Astrocyte of the spinal cord (primary cell): ENCODE results near the gene PEG3.

Experiments used
- DNase-seq: peaks from one replicate; pipeline ENCODE4 v3.0.0; 2011; ENCODE audit warnings: low read depth, low spot score
- H3K4me3 ChIP-seq: 2 replicates; pipeline ENCODE4 v1.5.1; 2011; ENCODE audit warnings: low read depth, mild to moderate bottlenecking, low read length, moderate library complexity
- CTCF ChIP-seq: IDR thresholded peaks from 2 replicates; pipeline ENCODE4 v1.5.1; 2012; ENCODE audit warnings: low read depth, mild to moderate bottlenecking, low read length, inconsistent platforms
- in situ Hi-C: cut with HindIII; loops from 2 replicates; pipeline ENCODE4 v1.10.0; 2017; ENCODE audit warnings: low sequenced_read_pairs

Gene PEG3

GRCh38 chr19:56813531-56813930, 27.0 kb downstream of the PEG3 start:
- in situ Hi-C loops = no loop called here

GRCh38 chr19:56811480-56811879, 29.0 kb downstream of the PEG3 start:
- in situ Hi-C loops = no loop called here
- TF ChIP-seq CTCF = no peak
- DNase-seq = no peak
- no peak overlapping the region for H3K4me3 ChIP-seq

More at GRCh38 chr19:56813531-56813930, 27.0 kb downstream of the PEG3 start:
- no peak overlapping the region for H3K4me3 ChIP-seq
- no peak for TF ChIP-seq CTCF
- no peak for DNase-seq

DNA sequence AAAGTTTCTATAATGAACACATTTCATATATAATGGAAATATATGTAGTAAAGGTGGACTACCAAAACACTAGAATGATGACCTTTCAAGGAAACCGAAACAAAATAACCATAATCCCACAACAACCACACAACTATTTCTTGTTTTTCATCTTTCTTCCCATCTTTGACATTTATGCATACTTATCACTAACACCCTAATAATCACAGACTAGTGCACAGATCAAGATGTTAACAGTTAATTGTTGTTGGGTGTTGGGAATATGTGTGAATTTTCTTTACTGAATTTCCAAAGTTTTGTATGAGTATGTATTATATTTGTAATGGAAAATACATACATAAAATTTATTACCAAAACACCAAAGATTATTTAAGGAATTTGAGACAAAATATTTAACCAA, 30.3 kb downstream of the PEG3 start:
- in situ Hi-C loops = no loop called here
- no peak overlapping the region for H3K4me3 ChIP-seq
- no peak for TF ChIP-seq CTCF
- DNase-seq = no peak

DNA sequence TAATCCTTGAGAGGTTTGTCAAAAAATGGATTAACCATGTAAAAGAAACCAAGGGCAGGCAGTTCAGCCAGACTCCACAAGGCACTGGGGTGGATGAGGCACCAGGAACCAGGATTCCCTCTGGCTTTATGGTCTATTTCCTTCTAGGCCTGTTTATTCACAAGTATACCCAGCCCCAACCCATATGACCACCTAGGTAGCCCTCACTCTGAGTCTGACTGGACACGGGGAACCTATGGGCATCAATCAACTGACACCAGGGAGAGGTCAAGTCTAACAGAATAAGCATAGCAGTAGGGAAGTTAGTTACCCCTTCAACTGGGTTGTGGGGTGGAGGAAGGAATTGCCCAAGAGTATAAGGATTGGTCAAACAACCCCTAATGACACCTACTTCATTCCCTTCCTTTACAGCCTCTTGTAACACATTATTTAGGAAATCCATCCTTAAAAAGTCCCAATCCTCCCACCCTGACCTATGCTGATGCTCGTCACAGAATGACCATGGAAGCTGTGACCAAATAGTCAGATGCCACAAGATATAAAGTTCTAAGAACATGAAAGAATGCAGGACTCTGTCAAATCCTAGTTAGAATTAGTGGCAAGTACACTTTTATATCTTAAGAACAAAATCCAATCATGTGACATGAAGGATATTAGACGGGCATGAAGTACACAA, 31.7 kb downstream of the PEG3 start:
- TF ChIP-seq CTCF = no peak
- no peak for DNase-seq
- in situ Hi-C loops = no loop called here
- H3K4me3 ChIP-seq = no peak overlapping the region

DNA sequence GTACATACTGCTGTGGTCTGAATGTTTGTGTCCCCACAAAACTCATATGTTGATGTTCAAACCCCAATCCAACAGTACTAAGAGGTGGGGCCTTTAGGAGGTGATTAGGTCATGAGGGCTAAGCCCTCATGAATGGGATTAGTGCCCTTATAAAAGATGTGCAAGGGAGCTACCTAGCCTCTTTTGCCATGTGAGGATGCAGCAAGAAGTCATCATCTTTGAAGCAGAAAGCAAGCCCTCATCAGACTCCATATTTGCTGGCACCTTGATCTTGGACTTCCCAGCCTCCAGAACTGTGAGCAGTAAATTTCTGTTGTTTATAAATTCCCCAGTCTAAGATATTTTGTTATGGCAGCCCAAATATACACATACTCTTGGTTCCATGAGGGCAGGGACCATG, 33.9 kb downstream of the PEG3 start:
- no peak for DNase-seq
- H3K4me3 ChIP-seq = no peak overlapping the region
- in situ Hi-C loops = no loop called here
- no peak for TF ChIP-seq CTCF
